ENCODE measurements around the gene MTRF1L.

DNA sequence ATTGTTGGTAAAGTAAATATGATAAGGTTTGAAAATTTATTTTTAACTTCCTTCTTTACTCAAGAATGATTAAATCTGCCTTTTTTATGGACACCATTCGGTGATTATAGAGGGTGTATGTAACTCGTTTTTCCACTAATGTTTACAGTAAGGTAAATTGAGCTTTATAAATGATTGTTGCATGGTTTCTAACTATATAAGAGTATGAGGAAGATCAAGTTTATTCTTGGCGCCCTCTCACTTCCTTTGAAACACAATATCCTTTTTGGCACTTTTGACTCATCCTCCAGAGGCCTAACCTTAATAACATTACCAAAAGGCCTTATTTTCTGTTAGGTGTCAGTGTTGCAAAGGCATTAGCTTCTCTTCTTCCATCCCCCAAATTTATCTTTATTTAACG is 41.8 kb upstream of the MTRF1L start:
- TF ChIP-seq CTCF (IDR thresholded peaks at IDR 0.05; ENCODE audit: low read length) (no peak), EZH2 (IDR thresholded peaks at IDR 0.05; ENCODE audit: borderline replicate concordance, low read length) (no peak)

All from OCI-LY1 (cell line).